Kidney epithelial cell (primary cell): ENCODE data around the gene PHYKPL. TPM values are rescaled to one million over a fixed set of nuclear protein-coding genes. Genes with fewer than 3 reads are reported as not detected.

Source experiments
- DNase-seq: peaks from one replicate; pipeline ENCODE4 v3.0.0-alpha.2; 2010; ENCODE audit warnings: low read depth
- H3K27me3 ChIP-seq: 2 replicates; pipeline ENCODE4 v1.6.0; 2011; ENCODE audit warnings: low read length; ENCODE audit not compliant: control insufficient read depth, insufficient read depth
- H3K36me3 ChIP-seq: 2 replicates; pipeline ENCODE4 v1.5.1; 2011; ENCODE audit warnings: low read length; ENCODE audit not compliant: control insufficient read depth, insufficient read depth
- H3K4me3 ChIP-seq: 2 replicates; pipeline ENCODE4 v1.5.1; 2011; ENCODE audit warnings: low read depth, mild to moderate bottlenecking, control low read depth, low read length
- CTCF ChIP-seq: IDR thresholded peaks from 2 replicates; pipeline ENCODE4 v1.5.1; 2011; ENCODE audit warnings: mild to moderate bottlenecking, moderate library complexity, low read length, control low read depth, inconsistent platforms; ENCODE audit not compliant: insufficient read depth, poor library complexity, severe bottlenecking
- total RNA-seq: library from RNA; depleted of rRNA; stranded (reverse); fragments of >200 nt; gene quantifications from 2 replicates; pipeline ENCODE4 v1.2.3, GENCODE V29; 2015

PHYKPL gene
- total RNA-seq, 1 donor from 2014 or later, result 18.7 TPM

DNA sequence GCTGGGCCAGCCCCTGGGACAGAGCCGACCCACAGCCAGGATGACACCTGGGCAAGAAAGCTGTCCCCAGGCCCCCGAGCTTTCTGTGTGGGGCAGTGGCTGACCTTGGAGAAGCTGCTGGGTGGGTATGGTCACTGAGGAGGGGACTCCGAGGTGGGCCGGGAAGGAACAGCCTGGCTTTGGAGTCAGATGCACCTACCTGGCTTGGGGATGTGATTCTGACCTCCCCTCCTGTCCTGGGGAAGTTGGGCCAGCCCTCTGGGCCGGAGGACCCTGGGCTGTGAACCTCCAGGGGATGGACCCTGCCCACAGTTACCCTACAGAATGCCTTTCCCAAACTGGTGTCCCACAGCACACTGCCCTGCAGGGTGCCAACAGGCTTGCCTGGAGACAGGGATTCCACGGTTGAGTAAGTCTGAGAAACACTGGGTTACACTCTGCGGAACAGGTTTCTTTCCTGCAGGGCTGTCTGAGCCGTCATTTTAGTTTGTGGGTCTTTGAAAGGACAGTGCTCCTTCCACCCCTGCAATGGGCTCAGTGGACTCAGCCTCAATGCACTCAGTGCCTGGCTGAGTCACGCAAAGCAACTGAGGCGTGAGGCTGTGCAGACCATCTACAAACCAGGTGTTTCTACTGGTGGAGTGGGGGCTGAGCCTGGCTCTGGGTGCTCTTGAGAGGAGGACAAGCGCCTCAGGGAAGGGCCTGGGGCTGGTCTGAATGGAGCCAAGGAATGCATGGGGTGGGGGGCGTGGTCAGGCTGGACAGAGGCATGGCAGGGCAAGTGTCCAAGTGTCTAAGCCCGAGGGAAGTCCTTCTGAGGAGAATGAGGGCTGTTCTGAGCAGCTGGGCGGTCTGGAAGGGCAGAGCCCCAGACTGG is 41.3 kb upstream of the PHYKPL start:
- no peak for TF ChIP-seq CTCF
- H3K27me3 ChIP-seq, result peaks cover 7% of the 10 kb centered on the region
- H3K4me3 ChIP-seq, result no peak overlapping the region
- H3K36me3 ChIP-seq, result no peaks in the 10 kb centered on the region
- no peak for DNase-seq

- H3K27me3 ChIP-seq, result peaks cover 3% of the 10 kb centered on the region
- DNase-seq, result no peak
- TF ChIP-seq CTCF, result no peak
- H3K4me3 ChIP-seq, result no peak overlapping the region
- H3K36me3 ChIP-seq, result no peaks in the 10 kb centered on the region
Measured at GRCh38 chr5:178273041-178273440, 40.4 kb upstream of the PHYKPL start.

DNA sequence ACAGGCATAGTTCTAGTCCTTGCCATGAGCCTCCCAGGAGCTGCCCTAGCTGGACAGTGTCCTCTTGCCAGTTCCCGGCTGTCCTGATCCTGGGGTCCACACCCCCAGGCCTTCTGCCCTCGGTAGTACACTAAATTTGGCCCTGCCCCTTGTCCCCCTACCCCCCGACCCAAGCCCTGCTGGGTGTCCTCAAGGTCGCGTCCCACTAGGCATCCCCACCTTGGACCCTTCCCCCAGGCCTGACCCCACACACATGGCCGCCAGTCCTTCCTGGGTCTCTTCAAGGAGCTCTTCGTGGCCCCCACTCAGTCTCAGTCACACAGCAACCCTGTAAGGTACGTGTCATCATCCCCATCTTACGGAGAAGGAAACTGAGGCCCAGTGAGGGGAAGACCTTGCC is 40.0 kb upstream of the PHYKPL start:
- Histone ChIP-seq H3K4me3 (no peak overlapping the region), H3K36me3 (no peaks in the 10 kb centered on the region), H3K27me3 (no peaks in the 10 kb centered on the region)
- DNase-seq, result no peak
- TF ChIP-seq CTCF, result no peak

DNA sequence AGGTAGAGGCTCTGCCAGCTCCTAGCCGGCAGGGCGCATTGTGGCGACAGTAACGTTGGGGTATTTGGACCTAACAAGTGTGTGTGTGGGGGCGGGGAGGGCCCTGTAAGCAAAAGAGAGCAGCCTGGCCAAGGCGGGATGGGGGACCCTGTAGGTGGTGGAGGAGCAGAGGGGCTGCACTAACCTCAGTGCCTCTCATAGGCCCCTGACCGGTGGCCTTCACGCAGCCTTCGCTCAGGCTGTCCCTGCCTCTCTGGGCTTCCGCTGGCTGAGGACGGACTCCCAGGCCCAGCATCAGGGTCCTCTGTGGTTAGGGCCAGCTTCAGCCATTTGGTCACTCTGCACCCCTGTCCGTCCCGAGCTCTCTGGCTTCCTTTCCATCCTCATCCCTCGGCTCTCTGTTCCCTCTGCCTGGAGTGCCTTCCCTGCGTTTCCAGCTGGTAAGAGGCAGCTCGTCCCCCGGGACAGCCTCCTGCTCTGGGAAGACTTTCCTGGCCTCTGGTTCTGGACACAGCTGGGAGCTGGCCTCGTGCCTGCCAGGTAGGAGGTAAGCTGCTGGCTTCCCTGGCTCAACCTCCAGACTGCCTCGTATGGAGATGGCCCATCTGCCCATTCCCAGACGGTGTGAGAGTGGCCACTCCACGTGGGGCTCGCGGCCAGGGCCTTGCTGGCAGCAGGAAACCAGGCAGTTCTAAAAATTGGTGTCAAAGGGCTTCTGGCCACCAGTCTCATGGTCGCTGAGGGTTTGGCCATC is 39.3 kb upstream of the PHYKPL start:
- TF ChIP-seq CTCF, result no peak
- Histone ChIP-seq H3K27me3 (no peaks in the 10 kb centered on the region), H3K4me3 (no peak overlapping the region), H3K36me3 (no peaks in the 10 kb centered on the region)
- DNase-seq, result no peak

- TF ChIP-seq CTCF, result no peak
- Histone ChIP-seq H3K4me3 (no peak overlapping the region), H3K27me3 (no peaks in the 10 kb centered on the region), H3K36me3 (no peaks in the 10 kb centered on the region)
- DNase-seq, result no peak
Measured at GRCh38 chr5:178271231-178271630, 38.6 kb upstream of the PHYKPL start.
